Fibroblast of the aortic adventitia (primary cell): ENCODE measurements around the gene EGLN2. TPM values are rescaled to one million over a fixed set of nuclear protein-coding genes. Genes with fewer than 3 reads are reported as not detected.
"Not testable (repeated sequence)": the region's sequence is repeated elsewhere in the genome, so short reads cannot be mapped to it uniquely, and the experiment has no call there.

ENCODE experiments used
- DNase-seq: peaks from one replicate; pipeline ENCODE4 v3.0.0-alpha.2; 2010; ENCODE audit warnings: low read depth
- H3K4me3 ChIP-seq: 2 replicates; pipeline ENCODE4 v1.5.1; 2011; ENCODE audit warnings: low read depth, mild to moderate bottlenecking, control low read depth, low read length, moderate library complexity
- total RNA-seq: library from RNA; depleted of rRNA; stranded (reverse); fragments of >200 nt; gene quantifications from 2 replicates; pipeline ENCODE4 v1.2.3, GENCODE V29; 2012; ENCODE audit warnings: low replicate concordance
- TF ChIP-seq, protein P1 (sequence below): IDR thresholded peaks from 2 replicates; pipeline ENCODE4 v1.5.1; 2011; ENCODE audit warnings: mild to moderate bottlenecking, low read length, control low read depth, inconsistent platforms; ENCODE audit not compliant: insufficient read depth

Gene EGLN2
- total RNA-seq, 1 donor: 60.6 TPM

DNA sequence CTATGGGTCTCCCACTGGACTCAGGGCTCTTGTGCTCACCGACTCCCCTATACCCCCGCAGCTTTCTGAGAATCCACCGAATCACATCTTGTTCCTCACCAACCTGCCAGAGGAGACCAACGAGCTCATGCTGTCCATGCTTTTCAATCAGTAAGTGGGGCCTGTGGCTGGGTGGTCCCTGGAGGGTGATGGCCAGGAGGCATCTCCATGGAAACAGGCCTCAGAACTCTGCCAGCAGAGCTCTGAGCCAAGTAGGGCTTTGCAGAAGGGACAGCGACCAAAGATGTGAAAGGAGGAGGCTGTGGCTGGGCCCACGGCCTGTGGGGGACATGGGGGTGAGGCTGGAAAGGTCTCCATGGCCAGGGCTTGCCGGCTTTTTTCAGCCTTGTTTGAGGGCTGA, 35.5 kb upstream of the EGLN2 start:
- no peak for DNase-seq
- TF ChIP-seq, protein P1, sequence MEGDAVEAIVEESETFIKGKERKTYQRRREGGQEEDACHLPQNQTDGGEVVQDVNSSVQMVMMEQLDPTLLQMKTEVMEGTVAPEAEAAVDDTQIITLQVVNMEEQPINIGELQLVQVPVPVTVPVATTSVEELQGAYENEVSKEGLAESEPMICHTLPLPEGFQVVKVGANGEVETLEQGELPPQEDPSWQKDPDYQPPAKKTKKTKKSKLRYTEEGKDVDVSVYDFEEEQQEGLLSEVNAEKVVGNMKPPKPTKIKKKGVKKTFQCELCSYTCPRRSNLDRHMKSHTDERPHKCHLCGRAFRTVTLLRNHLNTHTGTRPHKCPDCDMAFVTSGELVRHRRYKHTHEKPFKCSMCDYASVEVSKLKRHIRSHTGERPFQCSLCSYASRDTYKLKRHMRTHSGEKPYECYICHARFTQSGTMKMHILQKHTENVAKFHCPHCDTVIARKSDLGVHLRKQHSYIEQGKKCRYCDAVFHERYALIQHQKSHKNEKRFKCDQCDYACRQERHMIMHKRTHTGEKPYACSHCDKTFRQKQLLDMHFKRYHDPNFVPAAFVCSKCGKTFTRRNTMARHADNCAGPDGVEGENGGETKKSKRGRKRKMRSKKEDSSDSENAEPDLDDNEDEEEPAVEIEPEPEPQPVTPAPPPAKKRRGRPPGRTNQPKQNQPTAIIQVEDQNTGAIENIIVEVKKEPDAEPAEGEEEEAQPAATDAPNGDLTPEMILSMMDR: no peak
- no peak overlapping the region for H3K4me3 ChIP-seq

DNA sequence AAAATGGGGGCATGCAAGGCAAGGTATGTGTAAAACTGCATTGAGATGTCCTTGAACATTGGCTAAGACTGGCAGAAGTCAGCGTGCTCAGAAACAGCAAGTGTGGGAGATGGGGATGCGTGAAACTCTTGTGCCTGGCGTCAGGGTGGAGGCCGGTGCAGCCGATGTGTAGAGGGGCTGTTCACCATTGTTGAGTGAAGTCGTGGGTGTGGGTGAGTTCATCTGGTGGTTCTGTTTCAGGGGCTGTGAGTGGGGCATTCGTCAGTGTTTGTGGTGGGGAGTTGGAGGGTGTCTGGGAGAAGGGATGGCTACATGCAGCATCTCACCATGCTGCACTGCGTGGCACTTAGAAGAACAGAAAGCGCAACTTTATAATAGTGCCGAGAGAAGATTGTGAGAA, 35.0 kb upstream of the EGLN2 start:
- TF ChIP-seq, protein P1: no peak
- H3K4me3 ChIP-seq: no peak overlapping the region
- no peak for DNase-seq

DNA sequence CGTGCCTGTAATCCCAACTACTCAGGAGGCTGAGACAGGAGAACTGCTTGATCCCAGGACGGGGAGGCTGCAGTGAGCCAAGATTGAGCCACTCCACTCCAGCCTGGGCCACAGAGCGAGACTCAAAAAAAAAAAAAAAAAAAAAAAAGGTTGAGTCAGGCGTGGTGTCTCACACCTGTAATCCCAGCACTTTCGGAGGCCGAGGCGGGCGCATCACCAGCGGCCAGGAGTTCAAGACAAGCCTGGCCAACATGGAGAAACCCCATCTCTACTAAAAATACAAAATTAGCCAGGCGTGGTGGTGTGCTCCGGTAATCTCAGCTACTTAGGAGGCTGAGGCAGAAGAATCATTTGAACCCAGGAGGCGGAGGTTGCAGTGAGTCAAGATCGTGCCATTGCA, 32.6 kb upstream of the EGLN2 start:
- not testable (repeated sequence) for DNase-seq

DNA sequence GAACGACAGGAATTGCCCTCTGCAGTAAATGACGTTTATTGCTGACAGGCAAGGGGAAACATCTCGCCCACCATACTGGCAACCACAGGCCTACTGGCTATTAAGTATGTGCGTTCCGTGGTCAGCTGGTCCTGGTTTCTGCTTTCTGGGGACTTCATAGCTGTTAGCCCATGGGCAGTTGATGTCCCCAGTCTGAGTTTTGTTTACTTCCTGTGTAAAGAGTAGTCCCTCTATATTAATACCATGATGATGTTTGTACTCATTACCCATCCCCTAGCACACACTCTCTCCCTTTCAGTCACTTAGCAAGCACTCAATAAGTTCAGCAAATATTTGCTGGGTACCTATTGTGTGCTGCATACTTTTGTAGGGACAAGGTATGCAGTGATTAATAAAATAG, 30.1 kb upstream of the EGLN2 start:
- no peak for DNase-seq
- H3K4me3 ChIP-seq: no peak overlapping the region
- TF ChIP-seq, protein P1: no peak

More for the DNA sequence above, 32.6 kb upstream of the EGLN2 start:
- H3K4me3 ChIP-seq: not testable (repeated sequence)

DNA sequence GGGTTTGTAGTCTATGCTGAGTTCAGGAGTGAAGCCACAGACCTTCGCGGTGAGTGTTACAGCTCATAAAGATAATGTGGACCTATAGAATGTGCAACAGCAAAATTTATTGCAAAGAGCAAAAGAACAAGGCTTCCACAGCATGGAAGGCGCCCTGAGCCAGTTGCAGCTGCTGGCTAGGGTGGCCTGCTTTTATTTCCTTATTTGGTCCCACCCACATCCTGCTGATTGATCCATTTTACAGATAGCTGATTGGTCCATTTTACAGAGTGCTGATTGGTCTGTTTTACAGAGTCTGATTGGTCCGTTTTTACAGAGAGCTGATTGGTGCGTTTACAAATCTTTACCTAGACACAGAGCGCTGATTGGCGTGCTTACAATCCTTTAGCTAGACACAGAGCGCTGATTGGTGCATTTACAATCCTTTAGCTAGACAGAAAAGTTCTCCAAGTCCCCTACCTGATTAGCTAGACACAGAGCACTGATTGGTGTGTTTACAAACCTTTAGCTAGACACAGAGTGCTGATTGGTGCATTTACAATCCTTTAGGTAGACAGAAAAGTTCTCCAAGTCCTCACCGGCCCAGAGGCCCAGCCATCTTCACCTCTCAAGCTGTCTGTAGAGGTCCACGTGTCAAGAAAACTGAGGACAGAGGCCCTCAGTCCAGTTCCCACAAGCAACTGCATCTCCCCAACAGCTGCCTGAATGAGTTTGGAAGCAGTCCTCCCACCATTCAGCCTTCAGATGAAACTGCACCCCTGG, 27.7 kb upstream of the EGLN2 start:
- H3K4me3 ChIP-seq, DNase-seq: not testable (repeated sequence)

DNA sequence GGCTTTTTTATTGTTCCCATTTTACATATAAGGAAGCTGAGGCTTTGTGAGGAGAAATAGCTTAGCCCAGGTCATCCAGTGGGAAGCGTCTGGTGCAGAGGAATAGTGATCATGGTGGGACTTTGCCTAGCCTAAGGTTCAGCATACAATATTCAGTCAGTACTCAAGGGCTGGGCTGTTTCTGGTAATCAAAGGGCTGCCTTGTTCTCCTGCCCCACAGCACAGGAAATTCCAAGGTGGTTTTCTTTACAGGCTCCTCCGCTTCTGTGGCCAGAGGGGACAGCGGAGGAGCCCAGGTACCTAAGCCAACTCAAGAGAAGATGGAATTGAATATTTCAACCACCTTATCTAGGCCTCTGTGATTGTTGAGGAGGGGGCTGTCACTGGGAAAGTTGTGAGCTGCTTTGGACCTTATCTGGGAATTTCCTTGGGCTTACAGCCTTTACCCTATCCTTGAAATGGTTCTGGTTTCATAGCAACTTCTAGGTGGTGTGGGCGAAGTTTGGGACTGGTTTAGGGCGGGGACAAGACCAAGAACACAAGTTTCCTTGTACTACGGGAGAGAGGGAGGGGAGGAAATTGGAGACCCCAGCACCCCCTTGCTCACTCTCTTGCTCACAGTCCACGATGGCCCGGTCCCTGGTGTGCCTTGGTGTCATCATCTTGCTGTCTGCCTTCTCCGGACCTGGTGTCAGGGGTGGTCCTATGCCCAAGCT, 23.9 kb upstream of the EGLN2 start, which contains the start of gene MIA:
Gene MIA, plus strand, starts transcription at position 606 of the 716 bp plus-strand sequence. Its CDS starts 22 bp downstream, at position 628.
- no peak within 1 kb of the TSS for H3K4me3 ChIP-seq
- DNase-seq: no peak
- TF ChIP-seq, protein P1: no peak

DNA sequence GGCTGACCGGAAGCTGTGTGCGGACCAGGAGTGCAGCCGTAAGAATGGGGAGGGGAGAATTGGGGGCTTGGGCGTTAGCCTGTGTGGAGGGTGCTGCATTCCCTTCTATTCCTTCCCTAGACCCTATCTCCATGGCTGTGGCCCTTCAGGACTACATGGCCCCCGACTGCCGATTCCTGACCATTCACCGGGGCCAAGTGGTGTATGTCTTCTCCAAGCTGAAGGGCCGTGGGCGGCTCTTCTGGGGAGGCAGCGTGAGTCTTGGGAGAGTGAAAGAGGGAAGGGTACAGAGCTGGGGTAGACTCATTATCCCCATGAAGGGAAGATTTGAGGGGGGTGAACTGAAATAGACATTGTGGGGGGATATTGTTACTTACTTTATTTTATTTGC, 23.4 kb upstream of the EGLN2 start:
- no peak for DNase-seq
- TF ChIP-seq, protein P1: no peak
- no peak overlapping the region for H3K4me3 ChIP-seq
